GM23248 (cell line): ENCODE measurements around the gene PRKCA.

Experiments used
- EZH2 ChIP-seq: fragments of 200-600 bp; sonication (generic); IDR thresholded peaks from 2 replicates; pipeline ENCODE4 v1.6.1; 2018; ENCODE audit warnings: antibody characterized with exemption, mild to moderate bottlenecking; ENCODE audit not compliant: insufficient read depth, poor library complexity, severe bottlenecking
- EZH2phosphoT487 ChIP-seq: fragments of 200-600 bp; sonication (generic); IDR thresholded peaks from 2 replicates; pipeline ENCODE4 v1.6.1; 2018; ENCODE audit warnings: antibody characterized with exemption, moderate library complexity, mild to moderate bottlenecking, low read depth; ENCODE audit not compliant: insufficient read depth

GRCh38 chr17:66704858-66705520, 402.6 kb downstream of the PRKCA start:
- TF ChIP-seq EZH2 (no peak), EZH2phosphoT487 (no peak)
